NT2/D1 (cell line): ENCODE measurements around the gene CDKN2D.

Source experiments
- SUZ12 ChIP-seq: IDR thresholded peaks from 2 replicates; pipeline ENCODE4 v1.6.1; 2011; ENCODE audit not compliant: insufficient read length, insufficient read depth; ENCODE audit errors: extremely low read depth
- ZNF274 ChIP-seq: IDR thresholded peaks from 2 replicates; pipeline ENCODE4 v1.6.1; 2011; ENCODE audit warnings: mild to moderate bottlenecking, low read depth, low read length

DNA sequence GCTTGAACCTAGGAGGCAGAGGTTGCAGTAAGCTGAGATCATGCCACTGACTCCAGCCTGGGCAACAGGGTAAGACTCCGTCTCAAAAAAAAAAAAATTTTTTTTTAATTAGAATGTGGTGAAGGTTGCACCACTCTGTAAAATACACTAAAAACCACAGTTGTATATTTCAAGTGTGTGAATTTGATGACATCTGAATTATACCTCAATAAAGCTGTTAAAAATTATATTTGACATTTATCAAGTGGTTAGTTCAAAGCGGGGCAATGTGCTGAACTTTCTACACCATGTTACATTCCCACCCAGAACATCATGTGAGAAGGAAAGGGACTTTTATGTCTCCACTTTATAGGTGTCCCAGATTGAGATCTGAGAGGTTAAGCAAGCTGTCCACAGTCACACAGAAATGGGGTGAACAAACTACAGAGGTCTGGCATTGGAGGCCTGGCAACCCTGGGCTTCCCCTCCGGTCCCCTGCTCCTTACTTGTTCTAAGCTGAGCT lies 45.6 kb downstream of the CDKN2D start:
- no peak for TF ChIP-seq ZNF274
- no peak for TF ChIP-seq SUZ12
